GF-D8 (cell line): ENCODE results near the gene ZNF44.
"Not testable (repeated sequence)": the region's sequence is repeated elsewhere in the genome, so short reads cannot be mapped to it uniquely, and the experiment has no call there.

Source experiments
- DNase-seq: peaks from one replicate; lab custom pipeline; 2025; lab: John Stamatoyannopoulos, UW

The ZNF44 gene

GRCh38 chr19:12294249-12295158 lies at the start of gene ZNF44:
Gene ZNF44, minus strand, starts transcription at chr19:12294883. Its CDS starts 189 bp downstream, at chr19:12294694.
- DNase-seq = peak; percentile 97

GRCh38 chr19:12333162-12334159 lies 38.8 kb upstream of the ZNF44 start, which contains the start of gene ZNF563:
Gene ZNF563, minus strand, starts transcription at chr19:12333633. Its CDS starts 151 bp downstream, at chr19:12333482.
- peak; percentile 88 for DNase-seq

GRCh38 chr19:12331211-12331941 lies 36.7 kb upstream of the ZNF44 start:
- DNase-seq = peak; percentile 20

- no peak for DNase-seq
Observed at GRCh38 chr19:12330340-12330739, 35.7 kb upstream of the ZNF44 start.

GRCh38 chr19:12325690-12326089 lies 31.0 kb upstream of the ZNF44 start:
- no peak for DNase-seq

GRCh38 chr19:12318782-12319413 lies 24.2 kb upstream of the ZNF44 start:
- no peak for DNase-seq

- DNase-seq = no peak
Observed at GRCh38 chr19:12314553-12314952, 19.9 kb upstream of the ZNF44 start.

- DNase-seq = not testable (repeated sequence)
Observed at GRCh38 chr19:12308891-12309290, 14.2 kb upstream of the ZNF44 start.

GRCh38 chr19:12295191-12295590 lies 508 bp upstream of the ZNF44 start:
- no peak for DNase-seq

GRCh38 chr19:12293777-12294248 lies 870 bp downstream of the ZNF44 start:
- DNase-seq = peak; percentile 90

- DNase-seq = no peak
Observed at GRCh38 chr19:12289790-12290065, 5.0 kb downstream of the ZNF44 start.

- no peak for DNase-seq
Observed at GRCh38 chr19:12287958-12288500, 6.7 kb downstream of the ZNF44 start.

- no peak for DNase-seq
Observed at GRCh38 chr19:12284631-12285030, 10.1 kb downstream of the ZNF44 start.

GRCh38 chr19:12284226-12284625 lies 10.5 kb downstream of the ZNF44 start:
- DNase-seq = no peak

- no peak for DNase-seq
Observed at GRCh38 chr19:12278713-12279112, 16.0 kb downstream of the ZNF44 start.

- DNase-seq = no peak
Observed at GRCh38 chr19:12272980-12273901, 21.4 kb downstream of the ZNF44 start.

GRCh38 chr19:12272386-12272785 lies 22.3 kb downstream of the ZNF44 start:
- DNase-seq = no peak

- no peak for DNase-seq
Observed at GRCh38 chr19:12270854-12271253, 23.8 kb downstream of the ZNF44 start.

GRCh38 chr19:12265921-12266704 lies 28.6 kb downstream of the ZNF44 start:
- no peak for DNase-seq
